ENCODE measurements around the gene NSMF. TPM values are rescaled to one million over a fixed set of nuclear protein-coding genes. Genes with fewer than 3 reads are reported as not detected.

NSMF gene
- polyA plus RNA-seq, 1 of the 3 experiments (the other 2 are of a cell fraction), result 58.8 TPM

DNA sequence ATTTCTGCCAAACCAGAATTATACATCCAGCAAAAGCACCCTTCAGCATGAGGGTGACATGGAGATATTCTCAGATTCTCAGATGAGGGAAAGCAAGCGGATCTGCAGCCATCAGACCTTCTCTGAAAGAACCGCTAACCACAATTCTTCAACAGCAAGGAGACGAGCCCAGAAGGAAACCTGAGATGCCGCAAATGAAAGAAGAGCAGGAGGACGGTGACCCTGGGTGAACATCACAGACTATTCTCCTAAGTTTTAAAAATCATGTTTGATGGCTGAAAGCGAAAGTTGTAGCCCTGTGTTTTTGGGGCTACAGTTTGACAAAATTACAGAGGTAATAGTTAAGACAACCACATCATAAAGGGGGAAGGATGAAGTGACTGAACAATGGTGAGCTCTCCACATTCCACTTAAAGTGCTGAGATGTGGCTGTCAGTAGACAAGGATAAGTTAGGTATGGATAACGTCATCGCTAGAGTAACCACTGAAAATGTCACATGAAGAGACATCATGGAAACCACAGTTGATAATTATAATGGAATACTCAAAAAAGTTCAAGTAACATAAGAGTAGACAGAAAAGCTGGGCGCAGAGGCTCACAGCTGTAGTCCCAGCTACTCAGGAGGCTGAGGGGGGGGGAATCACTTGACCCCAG is 31.5 kb upstream of the NSMF start (continued):
- no peak for TF ChIP-seq CTCF (IDR thresholded peaks at IDR 0.05)
- no peak for TF ChIP-seq RXRA (IDR thresholded peaks at IDR 0.05; ENCODE audit: borderline replicate concordance, low read depth)
- no peak for TF ChIP-seq FOXJ3 (CRISPR knock-in tag; IDR thresholded peaks at IDR 0.05)

- Histone ChIP-seq H2AFZ (ENCODE audit: low read depth) (no peak overlapping the region), H3K36me3 (replicated peaks in 1 of 2; ENCODE audit: control insufficient read depth in 1 of 2, insufficient read depth in 2 of 2, low read length in 1 of 2) (no peaks in the 10 kb centered on the region), H3K4me1 (ENCODE audit: control insufficient read depth in 1 of 2, insufficient read depth in 2 of 2, low read depth in 1 of 2, low read length in 1 of 2) (peaks cover 0 to 15% of the 10 kb centered on the region in 2 experiments; a peak in 1 of 4 replicates), H3K9me3 (no peaks in the 10 kb centered on the region), H3F3A (replicated peaks; ENCODE audit: insufficient read depth) (no peaks in the 10 kb centered on the region), H3K4me3 (ENCODE audit: low read depth in 2 of 2, low read length in 1 of 2) (no peak overlapping the region), H3K79me2 (ENCODE audit: insufficient read depth) (no peaks in the 10 kb centered on the region), H4K20me1 (ENCODE audit: insufficient read depth) (no peaks in the 10 kb centered on the region), H3K9me2 (no peaks in the 10 kb centered on the region), H3K27ac (ENCODE audit: low read depth in 2 of 2, low read length in 1 of 2) (no peak overlapping the region), H3K9ac (no peak overlapping the region), H3K27me3 (ENCODE audit: insufficient read depth) (no peaks in the 10 kb centered on the region), H3K4me2 (no peak overlapping the region)
- POLR2A ChIA-PET, result interaction anchor here (1.4 kb wide), 1 partner anchor 66 kb away, joined by 3 read pairs; the partner anchor contains the start of genes EXD3 and NOXA1
- 77% methylated on average over 6 of the region's 6 CpGs for WGBS (ENCODE audit: low lambda C conversion rate)
- CTCF ChIA-PET, result interaction anchor here (0.9 kb wide), 1 partner anchor 188 kb away, joined by 3 read pairs; no protein-coding TSS in a partner anchor
- DNase-seq, result no peak
- no peak for TF ChIP-seq GABPA (IDR thresholded peaks at IDR 0.05; ENCODE audit: low read depth)
Observed at GRCh38 chr9:137488906-137489305, 29.8 kb upstream of the NSMF start.

- H4K20me1 ChIP-seq (ENCODE audit: insufficient read depth), result no peaks in the 10 kb centered on the region
- no peaks in the 10 kb centered on the region for H3F3A ChIP-seq (replicated peaks; ENCODE audit: insufficient read depth)
- H3K4me3 ChIP-seq (ENCODE audit: low read depth in 2 of 2, low read length in 1 of 2), result no peak overlapping the region
- H3K36me3 ChIP-seq (replicated peaks in 1 of 2; ENCODE audit: control insufficient read depth in 1 of 2, insufficient read depth in 2 of 2, low read length in 1 of 2), result no peaks in the 10 kb centered on the region
- no peak overlapping the region for H2AFZ ChIP-seq (ENCODE audit: low read depth)
- CTCF ChIA-PET, result interaction anchor here (1.1 kb wide), 1 partner anchor 11 kb away, joined by 3 read pairs; no protein-coding TSS in a partner anchor
- POLR2A ChIA-PET, result interaction anchor here (0.9 to 1.4 kb wide), 2 partner anchors 29 to 65 kb away, joined by 3 read pairs; partner anchors contain the start of genes EXD3, NOXA1 and NSMF
- WGBS (ENCODE audit: low lambda C conversion rate), result 82% methylated on average over 6 of the region's 6 CpGs
- no peaks in the 10 kb centered on the region for H3K27me3 ChIP-seq (ENCODE audit: insufficient read depth)
- no peak overlapping the region for H3K4me2 ChIP-seq
- no peak overlapping the region; a peak in 1 of 4 replicates for H3K27ac ChIP-seq (ENCODE audit: low read depth in 2 of 2, low read length in 1 of 2)
- DNase-seq, result peak; percentile 75
- no peaks in the 10 kb centered on the region for H3K9me3 ChIP-seq
- TF ChIP-seq EZH2phosphoT487 (IDR thresholded peaks at IDR 0.05; ENCODE audit: borderline replicate concordance, low read depth) (no peak), FOXM1 (IDR thresholded peaks at IDR 0.05; ENCODE audit: low read depth) (no peak), RAD21 (IDR thresholded peaks at IDR 0.05; ENCODE audit: low read length) (no peak), ELF1 (IDR thresholded peaks at IDR 0.05) (no peak)
- TF ChIP-seq, protein P1, sequence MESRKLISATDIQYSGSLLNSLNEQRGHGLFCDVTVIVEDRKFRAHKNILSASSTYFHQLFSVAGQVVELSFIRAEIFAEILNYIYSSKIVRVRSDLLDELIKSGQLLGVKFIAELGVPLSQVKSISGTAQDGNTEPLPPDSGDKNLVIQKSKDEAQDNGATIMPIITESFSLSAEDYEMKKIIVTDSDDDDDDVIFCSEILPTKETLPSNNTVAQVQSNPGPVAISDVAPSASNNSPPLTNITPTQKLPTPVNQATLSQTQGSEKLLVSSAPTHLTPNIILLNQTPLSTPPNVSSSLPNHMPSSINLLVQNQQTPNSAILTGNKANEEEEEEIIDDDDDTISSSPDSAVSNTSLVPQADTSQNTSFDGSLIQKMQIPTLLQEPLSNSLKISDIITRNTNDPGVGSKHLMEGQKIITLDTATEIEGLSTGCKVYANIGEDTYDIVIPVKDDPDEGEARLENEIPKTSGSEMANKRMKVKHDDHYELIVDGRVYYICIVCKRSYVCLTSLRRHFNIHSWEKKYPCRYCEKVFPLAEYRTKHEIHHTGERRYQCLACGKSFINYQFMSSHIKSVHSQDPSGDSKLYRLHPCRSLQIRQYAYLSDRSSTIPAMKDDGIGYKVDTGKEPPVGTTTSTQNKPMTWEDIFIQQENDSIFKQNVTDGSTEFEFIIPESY (IDR thresholded peaks at IDR 0.05; ENCODE audit: borderline replicate concordance, low read depth), result no peak
- TF ChIP-seq, protein P2, sequence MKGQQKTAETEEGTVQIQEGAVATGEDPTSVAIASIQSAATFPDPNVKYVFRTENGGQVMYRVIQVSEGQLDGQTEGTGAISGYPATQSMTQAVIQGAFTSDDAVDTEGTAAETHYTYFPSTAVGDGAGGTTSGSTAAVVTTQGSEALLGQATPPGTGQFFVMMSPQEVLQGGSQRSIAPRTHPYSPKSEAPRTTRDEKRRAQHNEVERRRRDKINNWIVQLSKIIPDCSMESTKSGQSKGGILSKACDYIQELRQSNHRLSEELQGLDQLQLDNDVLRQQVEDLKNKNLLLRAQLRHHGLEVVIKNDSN (IDR thresholded peaks at IDR 0.05; ENCODE audit: borderline replicate concordance, low read depth), result no peak
- H3K4me1 ChIP-seq (ENCODE audit: control insufficient read depth in 1 of 2, insufficient read depth in 2 of 2, low read depth in 1 of 2, low read length in 1 of 2), result peaks cover 0 to 15% of the 10 kb centered on the region in 2 experiments; a peak in 1 of 4 replicates
- H3K9me2 ChIP-seq, result no peaks in the 10 kb centered on the region
- H3K79me2 ChIP-seq (ENCODE audit: insufficient read depth), result no peaks in the 10 kb centered on the region
- no peak overlapping the region for H3K9ac ChIP-seq
Observed at GRCh38 chr9:137488327-137488653, 29.2 kb upstream of the NSMF start.
